ENCODE measurements around the gene TBC1D30.
"Not testable (repeated sequence)": the region's sequence is repeated elsewhere in the genome, so short reads cannot be mapped to it uniquely, and the experiment has no call there.

Gene TBC1D30, protein sequence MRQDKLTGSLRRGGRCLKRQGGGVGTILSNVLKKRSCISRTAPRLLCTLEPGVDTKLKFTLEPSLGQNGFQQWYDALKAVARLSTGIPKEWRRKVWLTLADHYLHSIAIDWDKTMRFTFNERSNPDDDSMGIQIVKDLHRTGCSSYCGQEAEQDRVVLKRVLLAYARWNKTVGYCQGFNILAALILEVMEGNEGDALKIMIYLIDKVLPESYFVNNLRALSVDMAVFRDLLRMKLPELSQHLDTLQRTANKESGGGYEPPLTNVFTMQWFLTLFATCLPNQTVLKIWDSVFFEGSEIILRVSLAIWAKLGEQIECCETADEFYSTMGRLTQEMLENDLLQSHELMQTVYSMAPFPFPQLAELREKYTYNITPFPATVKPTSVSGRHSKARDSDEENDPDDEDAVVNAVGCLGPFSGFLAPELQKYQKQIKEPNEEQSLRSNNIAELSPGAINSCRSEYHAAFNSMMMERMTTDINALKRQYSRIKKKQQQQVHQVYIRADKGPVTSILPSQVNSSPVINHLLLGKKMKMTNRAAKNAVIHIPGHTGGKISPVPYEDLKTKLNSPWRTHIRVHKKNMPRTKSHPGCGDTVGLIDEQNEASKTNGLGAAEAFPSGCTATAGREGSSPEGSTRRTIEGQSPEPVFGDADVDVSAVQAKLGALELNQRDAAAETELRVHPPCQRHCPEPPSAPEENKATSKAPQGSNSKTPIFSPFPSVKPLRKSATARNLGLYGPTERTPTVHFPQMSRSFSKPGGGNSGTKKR

DNA sequence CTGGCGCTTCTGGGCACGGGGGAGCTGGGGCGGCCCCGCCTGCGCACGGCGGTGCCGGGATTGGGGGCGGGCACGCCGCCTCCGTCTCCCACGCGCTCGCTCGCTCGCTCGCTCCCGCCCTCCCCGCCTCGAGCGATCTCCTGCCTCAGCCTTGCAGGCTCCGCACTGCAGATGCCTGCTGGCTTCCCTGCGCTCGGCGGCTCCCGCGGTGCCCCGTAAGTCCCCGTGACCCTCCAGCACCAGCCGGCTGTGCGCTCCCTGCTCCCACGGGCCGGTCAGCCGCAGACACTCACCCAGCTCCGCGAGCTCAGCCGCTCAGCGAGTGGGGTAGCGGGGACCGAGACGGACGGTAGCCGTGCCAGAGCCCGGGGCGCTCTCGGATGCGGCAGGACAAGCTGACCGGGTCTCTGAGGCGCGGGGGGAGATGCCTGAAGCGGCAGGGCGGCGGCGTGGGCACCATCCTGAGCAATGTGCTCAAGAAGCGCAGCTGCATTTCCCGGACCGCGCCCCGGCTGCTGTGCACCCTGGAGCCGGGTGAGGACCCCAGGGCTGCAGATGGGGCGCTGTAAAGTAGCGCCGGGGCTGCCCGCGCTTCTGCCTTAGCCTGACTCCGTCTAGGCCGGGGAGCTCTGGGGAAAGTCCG, at the start of gene TBC1D30:
Gene TBC1D30, plus strand, starts transcription at position 148 of the 643 bp plus-strand sequence. Its CDS starts 233 bp downstream, at position 381.
- DNase-seq = peak; percentile 19

DNA sequence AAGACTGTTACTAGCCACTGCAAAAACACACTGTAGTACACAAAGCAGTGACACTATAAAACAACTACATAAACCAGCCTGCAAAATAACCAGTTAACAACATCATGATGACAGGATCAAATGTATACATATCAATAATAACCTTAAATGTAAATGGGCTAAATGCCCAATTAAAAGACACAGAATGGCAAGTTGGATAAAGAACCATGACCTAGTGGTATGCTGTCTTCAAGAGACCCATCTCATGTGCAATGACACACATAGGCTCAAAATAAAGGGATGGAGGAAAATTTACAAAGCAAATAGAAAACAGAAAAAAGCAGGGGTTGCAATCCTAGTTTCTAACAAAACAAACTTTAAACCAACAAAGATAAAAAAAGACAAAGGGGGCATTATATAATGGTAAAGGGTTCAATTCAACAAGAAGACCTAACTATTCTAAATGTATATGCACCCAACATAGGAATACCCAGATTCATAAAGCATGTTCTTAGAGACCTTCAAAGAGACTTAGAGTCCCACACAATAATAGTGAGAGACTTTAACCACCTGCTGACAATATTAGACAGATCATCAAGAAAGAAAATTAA, 49.2 kb upstream of the TBC1D30 start:
- not testable (repeated sequence) for DNase-seq

DNA sequence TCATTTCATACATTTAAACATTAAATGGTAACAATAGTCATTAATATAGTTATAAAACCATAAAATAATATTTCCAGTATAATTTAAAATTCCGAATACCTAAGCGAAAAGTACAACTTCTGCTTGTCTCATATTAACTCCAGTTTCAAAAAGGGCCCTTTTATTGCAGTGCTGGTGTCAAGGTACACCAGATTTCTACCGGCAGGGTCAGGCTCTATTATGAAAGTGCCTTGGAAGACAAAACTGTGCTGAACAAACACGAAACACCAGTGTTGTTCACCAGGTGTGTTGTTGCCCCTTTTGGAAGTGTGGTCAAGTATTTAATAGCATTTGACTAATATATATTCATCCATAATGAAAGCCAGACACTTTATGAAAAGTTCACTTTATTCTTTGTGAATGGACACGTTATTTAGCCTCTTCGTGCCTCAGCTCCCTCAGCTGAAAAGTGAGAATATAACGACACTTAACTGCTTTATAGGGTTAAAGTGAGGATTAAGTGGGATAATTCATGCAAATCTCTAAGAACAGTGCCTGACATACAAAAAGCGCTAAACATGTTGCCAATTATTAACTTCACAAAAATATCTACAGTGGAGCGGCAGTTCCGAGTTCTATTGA, 45.0 kb upstream of the TBC1D30 start:
- no peak for DNase-seq

DNA sequence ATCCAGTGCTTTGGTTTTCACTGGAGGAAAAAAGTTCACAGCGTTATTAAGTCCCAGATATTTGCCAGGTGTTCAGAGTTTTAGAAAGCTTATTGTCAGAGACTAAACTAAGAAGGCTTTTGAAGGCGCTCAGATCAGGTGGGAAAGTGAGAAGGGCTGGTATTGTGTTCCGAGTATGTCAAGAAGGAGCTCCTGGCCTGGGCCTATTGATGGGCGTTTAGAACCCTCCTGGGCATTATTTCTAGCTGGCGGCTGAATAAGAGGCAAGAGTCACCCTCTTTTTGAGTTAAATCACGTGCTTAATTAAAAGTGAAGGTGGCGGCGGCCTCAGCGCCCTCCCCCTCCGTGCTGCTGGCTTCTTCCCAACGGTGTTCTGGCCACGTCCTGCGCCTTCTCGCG, 44.3 kb upstream of the TBC1D30 start:
- no peak for DNase-seq

DNA sequence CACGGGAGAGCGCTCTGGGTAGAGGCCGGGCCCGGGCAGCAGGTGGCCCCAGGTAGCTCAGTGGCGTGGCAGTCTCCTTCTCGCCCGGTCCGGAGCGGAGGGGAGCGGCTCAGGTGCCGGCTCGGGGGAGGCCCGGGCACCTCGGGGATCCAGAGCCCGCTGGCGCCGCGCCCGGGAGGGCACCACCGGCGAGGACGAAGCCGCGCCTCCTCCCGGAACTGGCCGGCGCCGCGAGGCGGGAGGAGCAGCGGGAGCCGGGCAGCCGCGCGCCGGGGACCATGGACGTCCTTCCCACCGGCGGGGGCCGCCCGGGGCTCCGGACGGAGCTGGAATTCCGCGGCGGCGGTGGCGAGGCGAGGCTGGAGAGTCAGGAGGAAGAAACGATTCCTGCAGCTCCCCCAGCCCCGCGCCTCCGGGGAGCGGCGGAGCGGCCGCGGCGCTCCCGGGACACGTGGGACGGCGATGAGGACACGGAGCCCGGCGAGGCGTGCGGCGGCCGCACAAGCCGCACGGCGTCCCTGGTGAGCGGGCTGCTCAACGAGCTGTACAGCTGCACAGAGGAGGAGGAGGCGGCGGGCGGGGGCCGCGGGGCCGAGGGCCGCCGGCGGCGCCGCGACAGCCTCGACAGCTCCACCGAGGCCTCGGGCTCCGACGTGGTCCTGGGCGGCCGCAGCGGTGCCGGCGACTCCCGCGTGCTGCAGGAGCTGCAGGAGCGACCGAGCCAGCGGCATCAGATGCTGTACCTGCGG, 43.7 kb upstream of the TBC1D30 start:
- no peak for DNase-seq

DNA sequence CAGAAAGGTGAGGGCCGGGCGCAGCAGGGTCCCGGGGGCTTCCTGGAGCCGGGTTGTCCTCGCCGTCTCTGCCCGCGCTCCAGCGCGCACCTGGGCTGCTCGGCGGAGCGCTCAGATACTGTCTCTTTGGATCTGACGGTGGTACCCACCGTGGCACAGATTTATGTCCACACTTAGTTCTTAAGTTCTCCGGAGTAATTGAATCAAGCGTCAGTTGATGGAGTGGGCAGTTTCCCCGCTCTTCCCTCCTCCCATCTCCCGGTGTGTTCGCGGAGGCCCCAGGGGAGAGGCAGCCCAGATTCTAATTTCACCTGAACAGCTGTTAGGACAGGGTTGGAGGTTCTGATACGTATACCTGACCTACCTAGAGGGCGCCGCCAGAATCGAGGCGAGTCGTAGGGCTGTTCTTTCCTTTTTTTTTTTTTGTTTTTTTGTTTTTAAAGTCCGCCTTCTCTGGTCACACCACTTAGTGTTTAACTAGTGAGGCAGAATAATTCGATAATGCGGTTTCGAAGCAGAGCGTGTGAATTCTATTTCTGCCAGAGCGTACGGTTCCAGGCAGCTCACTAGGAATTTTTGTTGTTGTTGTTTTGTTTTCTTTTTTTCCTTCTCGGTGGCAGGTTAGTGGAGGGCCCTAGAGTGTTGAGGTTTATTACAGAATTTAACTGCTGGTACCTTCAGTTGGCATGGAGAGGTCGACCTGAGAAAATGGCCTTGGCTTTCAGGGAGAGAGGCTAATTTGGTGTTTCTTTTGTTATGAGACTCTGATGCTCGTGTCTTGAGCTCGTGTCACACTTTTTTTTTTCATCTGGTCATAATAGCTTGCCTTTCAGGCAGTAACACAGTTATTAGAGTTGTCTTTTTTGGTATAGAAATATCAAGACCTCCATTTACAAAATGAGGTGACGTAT, 42.9 kb upstream of the TBC1D30 start:
- DNase-seq = no peak

DNA sequence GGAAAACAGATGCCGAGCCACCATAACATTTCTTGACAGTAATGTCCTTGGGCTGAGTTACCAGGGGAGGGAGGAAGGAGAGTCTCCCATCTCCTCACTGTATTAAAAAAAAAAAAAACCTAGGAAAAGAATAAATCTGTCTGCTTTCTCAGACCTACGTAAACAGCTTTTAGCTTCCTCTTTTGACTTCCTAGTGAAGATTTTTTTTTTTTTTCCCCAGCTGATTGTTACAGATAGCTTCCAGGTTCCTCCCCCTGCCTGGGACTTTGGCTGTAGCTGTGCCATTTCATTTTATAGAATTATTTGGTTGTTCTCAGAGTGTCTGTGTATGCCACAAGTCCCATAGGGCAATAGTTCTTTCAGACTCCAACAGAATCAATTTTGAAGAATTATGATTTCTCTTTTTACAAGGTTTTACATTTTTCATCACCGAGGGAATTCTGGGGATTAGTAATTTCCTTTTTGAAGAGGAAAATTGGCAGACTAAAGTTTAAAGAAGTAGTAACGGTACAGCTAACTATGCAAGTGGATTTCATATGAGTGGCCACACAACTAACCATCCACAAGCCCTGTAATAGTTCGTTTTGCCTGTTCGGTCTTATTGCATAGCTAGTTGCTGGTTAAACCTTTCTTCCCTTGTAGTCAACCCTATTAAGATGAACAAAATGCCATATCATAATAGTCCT, 42.1 kb upstream of the TBC1D30 start:
- no peak for DNase-seq

DNA sequence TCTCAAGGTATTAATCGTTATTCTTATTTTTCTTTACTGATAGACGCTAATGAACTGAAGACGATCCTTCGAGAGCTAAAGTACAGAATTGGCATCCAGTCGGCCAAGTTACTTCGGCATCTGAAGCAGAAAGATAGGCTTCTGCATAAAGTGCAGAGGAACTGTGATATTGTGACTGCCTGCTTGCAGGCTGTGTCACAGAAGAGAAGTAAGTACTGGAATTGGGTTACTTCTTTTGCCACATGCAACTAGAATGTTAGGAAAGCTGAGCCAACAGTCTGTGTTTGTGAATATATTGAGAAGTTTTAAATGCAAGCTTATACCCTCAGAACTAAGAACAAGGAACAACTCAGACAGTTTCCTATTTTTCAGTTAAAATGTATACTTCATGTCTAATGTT, 38.6 kb upstream of the TBC1D30 start:
- no peak for DNase-seq

DNA sequence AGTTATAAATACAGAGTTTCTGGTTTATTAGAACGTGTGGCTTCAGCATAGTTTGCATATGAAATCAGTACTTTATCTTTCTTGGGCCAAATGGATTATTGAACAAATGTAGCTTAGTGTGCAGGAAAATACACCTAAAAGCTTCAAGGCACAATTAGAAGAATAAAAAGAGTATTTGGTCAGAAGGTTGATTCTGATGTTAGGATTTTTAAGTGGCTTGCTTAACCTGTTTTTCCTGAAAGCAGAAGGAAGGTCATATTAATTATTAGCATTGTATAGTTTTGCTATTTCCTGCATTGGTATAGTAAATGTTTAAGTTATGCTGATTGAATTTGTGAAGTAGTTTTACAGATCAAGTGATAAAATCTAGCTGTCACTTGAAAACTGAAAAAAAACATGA, 34.3 kb upstream of the TBC1D30 start:
- no peak for DNase-seq

DNA sequence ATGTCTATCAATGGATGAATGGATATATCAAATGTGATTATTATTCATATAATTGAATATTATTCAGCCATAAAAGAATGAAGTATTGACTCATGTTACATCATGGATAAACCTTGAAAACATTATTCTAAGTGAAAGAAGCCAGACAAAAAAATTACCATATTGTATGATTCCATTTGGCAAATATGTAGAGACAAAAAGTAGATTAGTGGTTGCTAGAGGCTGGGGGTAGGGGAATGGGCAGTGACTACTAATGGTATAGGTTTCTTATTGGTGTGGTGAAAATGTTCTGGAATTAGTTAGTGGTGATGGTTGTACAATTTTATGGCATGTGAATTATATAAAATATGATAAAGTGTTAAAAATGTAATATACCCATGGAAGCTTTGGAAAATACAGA, 33.4 kb upstream of the TBC1D30 start:
- DNase-seq = no peak

DNA sequence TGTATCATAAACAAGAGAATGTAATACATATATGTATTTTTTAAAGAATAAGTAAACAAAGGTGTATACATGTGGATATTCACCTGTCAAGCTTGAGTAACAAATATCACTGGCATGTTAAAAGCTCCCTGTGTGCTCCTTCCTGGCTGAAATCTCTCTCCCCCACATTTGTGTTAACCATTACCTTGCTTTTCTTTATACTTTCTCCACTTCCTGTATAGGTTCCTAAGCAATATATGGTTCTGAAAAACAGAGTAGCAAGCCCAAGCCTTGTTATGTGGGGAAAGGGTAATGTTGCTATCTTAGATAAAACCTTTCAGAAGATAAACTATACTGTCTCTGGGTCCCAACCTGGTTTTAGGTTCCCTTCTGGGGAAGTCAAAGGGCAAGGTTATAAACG, 32.3 kb upstream of the TBC1D30 start:
- no peak for DNase-seq

DNA sequence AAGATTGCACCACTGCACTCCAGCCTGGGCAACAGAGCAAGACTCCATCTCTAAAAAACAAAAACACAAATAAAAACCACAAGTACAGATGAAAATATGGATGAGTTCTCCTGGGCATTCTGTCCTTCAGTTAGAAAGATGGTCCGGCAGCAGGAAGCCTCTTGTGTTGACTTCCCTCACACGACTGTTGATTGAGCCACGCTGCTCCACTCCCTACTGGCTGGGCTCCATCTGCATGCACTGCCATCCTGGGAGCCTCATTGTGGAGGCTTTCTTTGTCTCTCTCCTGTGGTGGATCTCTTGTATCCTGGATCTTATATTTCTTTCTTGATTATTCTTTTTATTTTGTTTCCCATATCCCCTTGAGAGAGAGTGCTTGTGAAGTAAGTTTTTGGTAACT, 30.8 kb upstream of the TBC1D30 start:
- no peak for DNase-seq

DNA sequence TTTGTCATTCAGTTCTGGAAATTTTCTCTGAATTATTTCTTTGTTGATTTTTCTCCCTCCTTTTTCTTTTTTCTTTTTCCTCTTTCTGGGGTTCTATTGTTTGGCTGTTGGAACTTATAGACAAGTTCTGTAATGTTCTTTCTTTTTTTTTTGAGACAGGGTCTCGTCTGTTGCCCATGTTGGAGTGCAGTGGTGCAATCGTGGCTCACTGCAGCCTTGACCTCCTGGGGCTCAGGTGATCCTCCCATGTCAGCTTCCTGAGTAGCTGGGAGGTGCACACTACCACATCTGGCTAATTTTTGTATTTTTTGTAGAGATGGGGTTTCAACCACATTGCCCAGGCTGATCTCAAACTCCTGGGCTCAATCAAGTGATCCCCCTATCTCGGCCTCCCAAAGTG, 30.1 kb upstream of the TBC1D30 start:
- no peak for DNase-seq

DNA sequence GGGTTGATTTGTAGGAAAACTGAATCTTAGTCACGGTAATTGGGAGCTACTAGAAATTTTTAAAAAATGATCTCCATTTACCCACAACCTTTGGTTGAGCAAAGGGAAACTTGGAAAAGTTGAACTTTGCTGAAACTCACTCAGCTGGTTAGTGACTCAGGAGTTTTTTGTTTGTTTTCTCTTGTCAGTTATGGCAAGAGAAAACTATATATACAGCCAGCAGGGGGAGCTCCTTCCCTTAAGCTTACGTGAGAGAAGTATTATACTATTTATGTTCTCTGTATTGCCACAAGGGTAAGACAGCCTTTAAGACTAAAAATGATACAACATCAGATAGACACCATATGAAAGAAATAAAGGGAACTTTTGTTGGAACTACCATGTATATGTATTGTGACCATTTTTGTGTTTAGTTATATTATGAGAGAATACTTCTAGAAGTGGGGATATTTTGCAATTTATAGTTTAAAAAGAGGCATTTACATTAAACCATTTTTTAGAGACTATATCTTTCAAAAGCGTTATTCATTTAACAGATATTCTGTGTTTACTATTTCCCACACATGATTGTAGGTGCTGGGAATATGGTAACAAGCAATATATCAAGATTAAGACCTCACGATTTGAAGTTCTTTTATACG, 28.1 kb upstream of the TBC1D30 start:
- peak; percentile 83 for DNase-seq

DNA sequence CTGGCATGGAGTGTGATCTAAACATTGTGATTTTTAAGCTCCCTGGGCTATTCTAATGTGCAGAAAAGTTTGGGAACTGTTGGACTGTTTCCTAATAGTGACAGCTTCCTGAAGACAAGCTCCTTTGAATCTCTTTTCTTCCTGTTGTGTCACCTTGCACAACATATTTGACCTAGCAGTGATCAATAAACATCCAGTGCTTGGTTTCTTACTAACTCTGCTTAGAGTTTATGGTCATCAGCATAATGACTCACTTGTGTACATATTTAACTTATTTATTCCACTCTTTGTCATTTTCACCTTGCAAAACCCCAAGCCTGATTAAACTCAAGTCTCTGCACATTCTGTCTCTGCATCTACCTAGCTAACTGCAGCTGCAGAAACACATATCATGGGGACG, 27.3 kb upstream of the TBC1D30 start:
- DNase-seq = no peak

DNA sequence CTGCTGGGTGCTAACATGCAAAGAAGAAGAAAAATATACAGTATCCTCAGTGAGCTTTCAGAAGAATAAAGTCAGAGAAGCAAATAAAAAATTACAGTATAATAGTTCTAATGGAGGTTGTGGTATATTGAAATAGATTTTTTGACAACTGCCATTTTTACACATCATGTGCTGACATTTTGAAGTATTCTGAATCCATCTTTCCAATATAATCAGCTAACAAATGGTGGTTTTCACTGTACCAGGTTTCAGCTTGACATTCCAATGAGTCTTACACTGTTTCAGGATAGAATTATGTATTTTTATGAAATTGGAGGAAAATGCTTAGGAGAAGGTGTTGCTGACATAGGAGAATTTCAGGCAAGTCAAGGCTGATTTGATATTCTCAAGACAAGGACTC, 26.3 kb upstream of the TBC1D30 start:
- DNase-seq = no peak

DNA sequence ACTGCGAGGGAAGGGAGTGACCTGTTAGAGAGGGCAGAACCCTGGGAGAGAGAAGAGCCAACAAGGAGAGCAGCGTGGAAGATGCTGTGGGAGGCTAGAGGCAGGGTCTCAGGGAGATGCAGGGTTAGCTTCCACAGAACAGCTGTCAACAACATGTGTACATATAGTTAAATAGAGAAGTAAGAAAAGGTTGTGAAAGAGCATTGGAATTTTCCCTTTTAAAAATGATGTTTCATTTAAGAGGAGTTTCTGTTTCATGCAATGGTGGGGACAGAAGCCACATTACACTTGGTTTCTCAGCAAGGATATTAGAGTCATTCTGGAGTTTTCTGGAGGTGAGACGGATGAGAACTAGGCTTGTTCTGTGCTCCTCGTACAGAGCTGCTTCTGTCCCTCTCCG, 23.8 kb upstream of the TBC1D30 start:
- no peak for DNase-seq

DNA sequence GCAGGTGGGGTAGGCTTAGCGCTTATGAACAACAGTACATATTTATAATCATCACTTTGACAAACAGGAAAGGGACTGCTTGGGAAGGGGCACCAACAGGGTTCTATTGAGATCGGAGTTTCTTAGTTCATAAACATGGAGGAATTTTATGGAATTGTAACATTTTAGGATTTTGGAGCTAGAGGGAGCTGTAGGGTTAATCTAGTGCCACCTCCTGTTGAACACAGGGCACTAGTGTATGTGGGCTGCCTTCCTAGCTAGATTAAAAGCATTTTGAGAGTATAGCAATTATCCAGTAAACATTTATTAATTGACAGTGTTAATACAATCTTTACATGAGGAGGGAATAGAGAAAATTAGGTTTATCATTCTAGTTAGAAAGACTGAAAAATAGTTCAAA, 23.1 kb upstream of the TBC1D30 start:
- peak; percentile 14 for DNase-seq

DNA sequence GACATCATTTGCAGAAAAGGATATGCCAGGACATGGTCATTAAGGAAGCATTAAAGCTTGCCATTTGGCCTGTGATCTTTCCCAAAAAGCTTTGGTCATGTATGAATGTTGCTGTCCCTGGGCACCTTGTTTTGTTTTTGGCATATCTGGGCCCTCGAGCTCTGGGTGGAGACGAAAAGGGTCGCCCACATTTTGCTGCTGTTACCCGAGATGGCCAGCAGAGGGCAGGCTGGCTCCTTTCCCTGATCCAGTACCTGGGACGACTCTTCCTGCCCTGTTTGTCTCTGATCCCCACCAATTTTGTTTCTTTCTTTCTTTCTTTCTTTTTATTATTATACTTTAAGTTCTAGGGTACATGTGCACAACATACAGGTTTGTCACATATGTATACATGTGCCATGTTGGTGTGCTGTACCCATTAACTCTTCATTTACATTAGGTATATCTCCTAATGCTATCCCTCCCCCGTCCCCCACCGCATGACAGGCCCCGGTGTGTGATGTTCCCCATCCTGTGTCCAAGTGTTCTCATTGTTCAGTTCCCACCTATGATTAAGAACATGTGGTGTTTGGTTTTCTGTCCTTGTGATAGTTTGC, 22.2 kb upstream of the TBC1D30 start:
- peak; percentile 75 for DNase-seq

DNA sequence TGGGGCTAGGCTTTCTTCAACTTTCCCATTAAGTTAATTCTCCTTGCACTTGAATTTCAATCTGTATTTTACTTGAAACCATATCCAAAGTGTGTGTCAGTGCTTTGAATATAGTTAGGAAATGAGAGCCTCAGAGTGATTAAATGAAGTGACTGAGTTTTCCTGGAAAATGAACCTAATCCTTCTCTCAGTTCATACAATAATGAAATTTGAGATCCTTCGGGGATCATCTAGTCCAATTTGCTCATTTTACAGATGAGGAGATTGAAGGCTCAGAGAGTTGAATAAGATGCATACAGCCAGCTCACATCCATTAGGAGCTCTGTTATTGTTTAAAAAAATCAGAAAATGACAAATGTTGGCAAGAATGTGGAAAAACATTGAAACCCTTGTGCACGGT, 18.3 kb upstream of the TBC1D30 start:
- no peak for DNase-seq

Data from NCI-H1694 (cell line).